ENCODE measurements around the gene GJA4.
"Not testable (repeated sequence)": the region's sequence is repeated elsewhere in the genome, so short reads cannot be mapped to it uniquely, and the experiment has no call there.

GJA4 gene

GRCh38 chr1:34794001-34794789 is 1.4 kb downstream of the GJA4 start:
- no peak for DNase-seq

GRCh38 chr1:34794790-34795180 is 2.0 kb downstream of the GJA4 start:
- no peak for DNase-seq

DNA sequence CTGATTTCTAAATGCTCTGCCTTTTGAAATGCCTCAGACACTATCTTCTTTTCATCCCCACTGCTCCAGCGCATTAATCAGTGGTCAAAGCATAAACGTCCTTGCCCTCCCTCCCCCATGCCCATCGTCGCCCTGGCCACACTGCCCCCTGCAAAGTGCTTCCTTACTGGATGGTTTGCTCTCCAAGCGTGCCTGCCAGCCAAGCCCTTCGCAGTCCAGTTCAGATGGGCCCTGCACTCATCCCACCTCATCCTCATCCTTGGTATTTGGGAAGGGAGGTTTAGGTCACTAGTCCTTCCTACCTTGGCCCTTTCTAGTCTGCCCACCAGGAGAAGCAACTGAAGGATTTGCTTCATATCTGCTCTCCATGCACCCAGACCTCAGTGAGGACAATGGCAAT is 3.1 kb downstream of the GJA4 start:
- DNase-seq = no peak

DNA sequence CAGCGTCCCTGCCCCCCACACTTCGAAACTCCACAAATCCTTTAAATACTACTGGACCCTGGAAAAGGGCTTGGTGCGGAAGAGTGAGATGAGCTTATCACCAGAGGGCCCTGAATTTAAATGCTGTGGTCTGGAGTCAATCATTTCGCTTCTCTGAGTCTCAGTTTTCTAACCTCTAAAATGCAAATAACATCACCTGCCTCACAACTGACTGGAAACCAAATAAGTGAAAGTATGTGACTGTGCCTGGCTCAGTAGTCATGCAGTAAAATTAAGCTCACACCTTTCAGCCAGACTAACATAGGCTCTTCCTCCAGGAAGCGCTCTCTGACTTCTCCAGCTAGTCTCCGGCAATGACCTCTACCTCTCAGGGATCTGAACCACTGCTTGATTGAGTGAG is 4.2 kb downstream of the GJA4 start:
- DNase-seq = no peak

- DNase-seq = no peak
Measured at GRCh38 chr1:34800214-34800613, 7.4 kb downstream of the GJA4 start.

GRCh38 chr1:34803770-34804169 is 11.0 kb downstream of the GJA4 start:
- no peak for DNase-seq

DNA sequence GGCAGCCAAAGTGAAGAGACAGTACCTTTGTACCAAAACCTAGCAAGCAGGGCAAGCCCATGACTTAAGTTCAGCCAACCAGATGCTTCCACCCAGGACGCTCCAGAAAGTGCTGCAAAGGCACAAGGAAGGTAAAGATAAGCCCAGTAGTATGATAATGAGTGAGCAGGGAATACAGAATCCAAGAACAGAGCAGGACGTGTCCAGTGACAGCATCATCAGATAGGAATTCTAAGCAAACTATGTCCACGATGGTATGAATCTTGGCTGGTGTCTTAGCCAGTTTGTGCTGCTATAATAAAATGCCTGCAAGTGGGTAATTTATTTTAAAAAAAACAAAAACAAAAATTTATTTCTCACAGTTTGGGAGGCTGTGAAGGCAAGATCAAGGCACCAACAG is 13.6 kb downstream of the GJA4 start:
- DNase-seq = no peak

GRCh38 chr1:34808051-34808810 is 15.4 kb downstream of the GJA4 start:
- DNase-seq = no peak

DNA sequence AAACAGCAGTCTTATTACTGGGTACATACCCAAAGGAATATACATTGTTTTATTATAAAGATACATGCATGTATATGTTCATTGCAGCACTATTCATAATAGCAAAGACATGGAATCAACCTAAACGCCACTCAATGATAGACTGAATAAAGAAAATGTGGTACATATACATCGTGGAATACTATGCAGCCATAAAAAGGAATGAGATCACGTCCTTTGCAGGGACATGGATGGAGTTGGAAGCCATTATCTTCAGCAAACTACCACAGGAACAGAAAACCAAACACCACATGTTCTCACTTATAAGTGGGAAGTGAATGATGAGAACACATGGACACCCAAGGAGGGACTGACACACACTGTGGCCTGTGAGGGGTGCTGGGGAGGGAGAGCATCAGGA is 18.0 kb downstream of the GJA4 start:
- DNase-seq = not testable (repeated sequence)

DNA sequence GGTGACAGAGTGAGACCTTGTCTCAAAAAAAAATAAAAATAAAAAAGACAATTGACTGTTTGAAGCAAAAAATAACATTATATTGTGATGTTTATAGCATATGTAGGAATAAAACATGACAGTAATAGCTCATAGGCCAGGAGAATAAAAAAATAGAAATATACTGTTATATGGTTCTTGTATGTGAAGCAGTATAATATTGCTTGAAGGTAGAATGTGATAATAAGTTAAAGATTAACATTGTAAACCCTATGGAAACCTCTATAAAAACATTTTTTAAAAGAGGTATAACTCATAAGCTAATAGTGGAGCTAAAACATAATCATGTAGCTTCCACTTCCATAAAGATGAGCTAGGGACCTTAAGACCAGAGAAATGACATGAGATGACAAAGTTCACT is 23.5 kb downstream of the GJA4 start:
- DNase-seq = no peak

DNA sequence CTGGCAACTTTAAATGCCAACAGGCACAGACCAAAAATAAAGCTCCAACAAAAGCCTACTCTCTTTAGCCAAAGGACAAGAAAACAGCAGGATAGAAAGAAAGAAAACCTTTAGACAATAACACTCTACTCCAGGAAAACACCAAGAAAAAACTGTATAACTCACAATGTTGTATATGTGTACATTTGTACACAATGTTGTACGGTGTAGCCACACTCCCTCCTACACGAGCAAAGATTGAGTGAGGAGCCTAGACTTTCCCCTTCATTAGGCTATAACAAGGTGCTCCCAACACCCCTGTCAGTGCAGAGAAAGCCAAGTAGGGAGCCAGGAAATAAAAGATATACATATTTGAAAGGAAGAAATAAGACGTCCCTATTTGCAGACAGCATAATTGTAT is 24.0 kb downstream of the GJA4 start:
- no peak for DNase-seq

- DNase-seq = not testable (repeated sequence)
Measured at GRCh38 chr1:34818862-34819261, 26.1 kb downstream of the GJA4 start.

- no peak for DNase-seq
Measured at GRCh38 chr1:34822202-34822601, 29.4 kb downstream of the GJA4 start.

GRCh38 chr1:34824817-34825454 is 32.1 kb downstream of the GJA4 start:
- DNase-seq = no peak

DNA sequence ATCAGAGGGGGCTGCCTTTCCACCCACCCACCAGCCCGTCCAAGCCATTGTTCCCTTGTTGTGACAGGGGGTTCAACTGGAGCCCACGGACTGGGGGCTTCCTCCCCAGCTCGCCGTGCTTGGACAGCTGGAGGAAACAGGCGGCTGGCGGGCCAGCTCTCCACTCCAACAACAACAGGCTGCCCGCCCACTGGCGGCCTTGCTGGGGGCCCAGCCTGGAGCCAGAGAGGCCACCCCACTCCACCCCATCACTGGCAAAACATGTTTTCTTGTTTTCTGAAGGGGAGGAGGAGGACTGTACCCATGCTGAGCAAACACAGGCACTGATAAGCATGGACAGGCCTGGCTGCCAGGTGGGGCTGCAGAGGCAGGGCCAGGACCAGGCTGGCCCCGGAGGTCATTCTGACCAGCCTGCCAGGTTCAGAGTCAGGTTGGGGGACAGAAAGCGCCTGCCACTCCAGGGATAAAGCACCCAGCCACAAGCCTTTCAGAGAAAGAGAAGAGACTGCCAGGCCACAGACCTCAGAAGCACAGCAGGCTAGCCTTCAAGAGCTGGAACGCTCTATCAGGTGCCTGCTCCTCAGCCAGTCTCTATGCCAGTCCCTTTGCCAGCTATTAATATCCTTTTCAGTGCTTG is 32.8 kb downstream of the GJA4 start:
- DNase-seq = no peak

- no peak for DNase-seq
Measured at GRCh38 chr1:34827341-34827941, 34.6 kb downstream of the GJA4 start.

DNA sequence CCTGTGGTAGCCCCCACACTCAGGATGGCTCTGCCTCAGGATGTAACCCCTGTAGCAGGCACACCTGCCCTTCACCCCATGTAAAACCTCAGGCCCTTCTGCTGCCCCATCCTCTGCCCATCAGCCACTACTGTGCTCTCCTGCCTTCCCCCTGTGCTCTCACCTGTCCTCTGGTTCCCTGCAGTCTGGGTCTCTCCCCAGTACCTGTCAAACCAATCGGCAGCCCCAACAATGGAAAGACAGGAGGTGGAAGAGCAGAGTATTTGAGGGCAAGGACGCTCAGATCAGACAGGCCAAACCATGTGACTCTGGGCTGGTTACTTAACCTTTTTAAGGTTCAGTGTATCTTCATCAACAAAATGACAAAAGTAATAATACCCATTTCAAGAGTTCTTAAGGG is 35.8 kb downstream of the GJA4 start:
- DNase-seq = no peak

GRCh38 chr1:34829250-34829649 is 36.5 kb downstream of the GJA4 start:
- no peak for DNase-seq

- no peak for DNase-seq
Measured at GRCh38 chr1:34831721-34832246, 39.0 kb downstream of the GJA4 start.

DNA sequence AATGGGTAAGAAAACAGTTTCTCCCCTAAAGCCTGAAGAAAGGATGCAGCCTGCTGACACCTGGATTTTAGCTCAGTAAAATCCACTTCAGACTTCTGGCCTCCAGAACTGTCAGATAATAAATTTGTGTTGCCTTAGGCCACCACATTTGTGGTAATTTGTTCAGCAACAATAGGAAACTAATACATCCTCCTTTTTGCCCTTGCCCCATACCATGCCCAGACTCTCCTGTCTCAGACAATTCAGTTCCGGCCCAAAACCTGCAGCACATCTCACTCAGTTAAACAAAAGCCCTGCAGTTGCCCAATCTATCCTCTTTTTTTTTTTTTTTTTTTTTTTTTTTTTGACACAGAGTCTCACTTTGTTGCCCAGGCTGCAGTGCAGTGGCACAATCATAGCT is 40.9 kb downstream of the GJA4 start:
- no peak for DNase-seq

- DNase-seq = no peak
Measured at GRCh38 chr1:34839526-34840305, 46.9 kb downstream of the GJA4 start.

DNA sequence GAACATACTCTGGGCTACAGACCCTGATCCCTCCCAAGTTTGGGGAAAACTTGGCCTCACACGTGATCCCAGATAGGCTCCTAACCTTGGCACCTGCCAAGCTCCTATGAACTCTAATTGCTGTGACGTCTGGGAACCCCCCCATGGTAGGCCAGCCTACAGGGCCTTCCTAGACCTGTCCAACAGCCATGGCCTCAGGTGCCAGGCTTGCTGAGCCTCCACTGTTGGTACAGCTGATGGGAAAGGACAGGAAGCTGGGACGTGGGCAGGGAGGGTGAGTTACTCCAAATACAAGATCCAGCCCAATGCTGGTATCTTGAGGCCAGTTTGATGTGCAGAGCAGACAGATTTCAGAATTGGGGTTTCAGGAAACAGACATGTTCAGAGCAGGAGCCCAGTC is 47.6 kb downstream of the GJA4 start:
- DNase-seq = no peak
